OCI-LY3 (cell line): ENCODE measurements around the gene MAP4K3.

Experiments used
- CTCF ChIP-seq: fragments of 200-600, 300-600 bp; sonication (generic); IDR thresholded peaks from 2 replicates; pipeline ENCODE4 v1.5.1; 2014; ENCODE audit warnings: antibody characterized with exemption, low read length, low read depth
- EZH2phosphoT487 ChIP-seq: fragments of 200-600 bp; shearing (Covaris generic); IDR thresholded peaks from 2 replicates; pipeline ENCODE4 v1.6.1; 2018; ENCODE audit warnings: antibody characterized with exemption, mixed run types, low read depth

- no peak for TF ChIP-seq EZH2phosphoT487
- TF ChIP-seq CTCF, result no peak
Observed at GRCh38 chr2:39432701-39433100, 4.4 kb downstream of the MAP4K3 start.
